ENCODE measurements around the gene IRF3. TPM values are rescaled to one million over a fixed set of nuclear protein-coding genes. Genes with fewer than 3 reads are reported as not detected.

The IRF3 gene
- total and polyA plus RNA-seq, 10 of the 15 experiments (the other 5 are each of a cell fraction or from before 2014, with no cell fraction given) = 5.5 to 110 (median 63.4) TPM

GRCh38 chr19:49631610-49632192, 34.0 kb downstream of the IRF3 start:
- Histone ChIP-seq H3K27me3 (replicated peaks in 1 of 2; ENCODE audit: control insufficient read depth in 2 of 2, insufficient read depth in 2 of 2, low read length in 1 of 2) (no peaks in the 10 kb centered on the region), H3K4me1 (ENCODE audit: control insufficient read depth, insufficient read depth, low read length) (no peaks in the 10 kb centered on the region), H3K9ac (ENCODE audit: control insufficient read depth, insufficient read depth, low read length) (no peak overlapping the region), H3K27ac (ENCODE audit: control insufficient read depth, insufficient read depth) (no peak overlapping the region), H4K20me1 (ENCODE audit: control insufficient read depth, insufficient read depth) (no peaks in the 10 kb centered on the region), H3K4me2 (ENCODE audit: control insufficient read depth, insufficient read depth) (no peak overlapping the region), H3K4me3 (no peak overlapping the region), H3K79me2 (ENCODE audit: control insufficient read depth, insufficient read depth, low read length) (no peaks in the 10 kb centered on the region), H3K36me3 (ENCODE audit: control insufficient read depth in 2 of 2, insufficient read depth in 2 of 2, low read length in 1 of 2) (peaks cover under 1 to 2% of the 10 kb centered on the region in 2 experiments; a peak in 1 of 4 replicates), H3K9me3 (replicated peaks; ENCODE audit: control insufficient read depth, insufficient read depth, low read length) (no peaks in the 10 kb centered on the region), H2AFZ (ENCODE audit: control insufficient read depth, low read depth, low read length) (no peak overlapping the region)
- TF ChIP-seq ZSCAN29 (IDR thresholded peaks at IDR 0.05) (no peak), ZNF622 (IDR thresholded peaks at IDR 0.05) (no peak), YBX1 (IDR thresholded peaks at IDR 0.05) (no peak)
- ChIA-PET SMC1A (ENCODE audit: uncharacterized antibody, unreplicated experiment) (no interaction called here), CTCF (interaction anchor here (0.5 to 1.4 kb wide), 3 partner anchors 9 to 49 kb away, joined by 3 to 4 read pairs (median 4); partner anchors contain the start of gene RRAS), POLR2A (no interaction called here), RAD21 (ENCODE audit: unreplicated experiment) (no interaction called here)
- intact Hi-C loops (cut with micrococcal nuclease; ENCODE audit: unreplicated experiment) (no loop called here), in situ Hi-C loops (cut with MboI) (no loop called here)
- BruUV-seq (replicated peaks) = no TSS peak
- DNase-seq (ENCODE audit: low read depth, low spot score) = no peak
- FAIRE-seq = no peak
- ATAC-seq = no peak
- 95% methylated on average over 19 of the region's 19 CpGs for WGBS (ENCODE audit: insufficient coverage, insufficient replicate concordance, low lambda C conversion rate, missing lambda C conversion rate)

- intact Hi-C loops (cut with micrococcal nuclease; ENCODE audit: unreplicated experiment) = no loop called here
- Histone ChIP-seq H3K27ac (ENCODE audit: control insufficient read depth, insufficient read depth) (no peak overlapping the region), H3K36me3 (ENCODE audit: control insufficient read depth in 2 of 2, insufficient read depth in 2 of 2, low read length in 1 of 2) (peaks cover 1 to 2% of the 10 kb centered on the region in 2 experiments; a peak in 2 of 4 replicates), H4K20me1 (ENCODE audit: control insufficient read depth, insufficient read depth) (no peaks in the 10 kb centered on the region), H3K9ac (ENCODE audit: control insufficient read depth, insufficient read depth, low read length) (no peak overlapping the region), H3K9me3 (replicated peaks; ENCODE audit: control insufficient read depth, insufficient read depth, low read length) (no peaks in the 10 kb centered on the region), H2AFZ (ENCODE audit: control insufficient read depth, low read depth, low read length) (no peak overlapping the region), H3K27me3 (replicated peaks in 1 of 2; ENCODE audit: control insufficient read depth in 2 of 2, insufficient read depth in 2 of 2, low read length in 1 of 2) (no peaks in the 10 kb centered on the region), H3K4me3 (no peak overlapping the region), H3K4me2 (ENCODE audit: control insufficient read depth, insufficient read depth) (no peak overlapping the region), H3K4me1 (ENCODE audit: control insufficient read depth, insufficient read depth, low read length) (no peaks in the 10 kb centered on the region), H3K79me2 (ENCODE audit: control insufficient read depth, insufficient read depth, low read length) (no peaks in the 10 kb centered on the region)
- ChIA-PET RAD21 (ENCODE audit: unreplicated experiment) (interaction anchor here (1.4 kb wide), 1 partner anchor 9 kb away, joined by 5 read pairs; the partner anchor contains the start of gene RRAS), SMC1A (ENCODE audit: uncharacterized antibody, unreplicated experiment) (no interaction called here), CTCF (interaction anchor here (0.5 to 1.4 kb wide), 3 partner anchors 9 to 50 kb away, joined by 3 to 4 read pairs (median 4); partner anchors contain the start of gene RRAS), POLR2A (interaction anchor here (1.0 to 1.2 kb wide), 3 partner anchors 9 to 148 kb away, joined by 3 read pairs; partner anchors contain the start of genes NOSIP and RRAS)
- 61% methylated on average over 6 of the region's 9 CpGs for WGBS (ENCODE audit: insufficient coverage, insufficient replicate concordance, low lambda C conversion rate, missing lambda C conversion rate)
- in situ Hi-C loops (cut with MboI) = no loop called here
- no peak for ATAC-seq
- no peak for FAIRE-seq
- no peak for DNase-seq (ENCODE audit: low read depth, low spot score)
- BruUV-seq (replicated peaks) = TSS peak; percentile 54
- TF ChIP-seq HCFC1 (IDR thresholded peaks at IDR 0.05; ENCODE audit: low read length) = no peak
- TF ChIP-seq SIN3A (IDR thresholded peaks at IDR 0.05; ENCODE audit: low read depth, low read length) = no peak
- TF ChIP-seq SMAD1 (IDR thresholded peaks at IDR 0.05; ENCODE audit: low read depth, partially characterized antibody) = no peak
- no peak for TF ChIP-seq KAT2A (conservative IDR thresholded peaks at IDR 0.05; ENCODE audit: control insufficient read depth, low read depth, low read length)
- TF ChIP-seq STAT3 (IDR thresholded peaks at IDR 0.05; ENCODE audit: low read depth, low read length) = no peak
- TF ChIP-seq CHD2 (IDR thresholded peaks at IDR 0.05; ENCODE audit: borderline replicate concordance, low read depth, low read length) = no peak
- TF ChIP-seq ETV6 (conservative IDR thresholded peaks at IDR 0.05 in 1 of 2, IDR thresholded peaks at IDR 0.05 in 1 of 2; ENCODE audit: borderline replicate concordance in 1 of 2, low read depth in 1 of 2) = no peak
- TF ChIP-seq ZNF622 (IDR thresholded peaks at IDR 0.05) = no peak
- TF ChIP-seq SUZ12 (IDR thresholded peaks at IDR 0.05; ENCODE audit: unreplicated experiment) = no peak
- no peak for TF ChIP-seq IKZF1 (conservative IDR thresholded peaks at IDR 0.05)
- no peak for TF ChIP-seq HSF1 (IDR thresholded peaks at IDR 0.05; ENCODE audit: low read depth, low read length)
Measured at GRCh38 chr19:49631014-49631588, 34.6 kb downstream of the IRF3 start.
